ENCODE measurements around the gene PRDM2. TPM values are rescaled to one million over a fixed set of nuclear protein-coding genes. Genes with fewer than 3 reads are reported as not detected.

PRDM2 gene
- total and polyA plus RNA-seq, 8 donors: 9.3 to 26.4 (median 15.1) TPM

DNA sequence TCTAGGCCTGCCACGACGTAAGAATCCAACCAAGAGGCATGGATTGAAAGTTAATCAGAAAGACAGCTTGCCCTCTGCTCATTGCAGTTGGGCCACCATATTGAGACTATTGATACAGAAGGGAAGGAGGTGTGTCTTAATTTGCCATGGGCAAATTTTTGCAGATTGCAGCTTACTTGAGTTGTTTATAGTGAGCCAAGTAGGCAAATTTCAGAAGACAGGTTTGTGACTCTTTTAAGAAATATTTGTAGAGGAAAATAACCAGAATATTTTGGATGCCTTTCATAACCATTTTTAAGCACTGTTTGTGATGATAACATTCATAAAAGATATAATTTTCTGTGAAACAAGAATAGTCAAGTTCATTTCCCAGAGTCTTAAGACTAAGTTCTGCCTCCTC, 74.1 kb downstream of the PRDM2 start:
- FAIRE-seq (no peak), ATAC-seq (no peak), DNase-seq (no peak)
- H3K27me3 ChIP-seq: no peaks in the 10 kb centered on the region
- TF ChIP-seq, protein P1, sequence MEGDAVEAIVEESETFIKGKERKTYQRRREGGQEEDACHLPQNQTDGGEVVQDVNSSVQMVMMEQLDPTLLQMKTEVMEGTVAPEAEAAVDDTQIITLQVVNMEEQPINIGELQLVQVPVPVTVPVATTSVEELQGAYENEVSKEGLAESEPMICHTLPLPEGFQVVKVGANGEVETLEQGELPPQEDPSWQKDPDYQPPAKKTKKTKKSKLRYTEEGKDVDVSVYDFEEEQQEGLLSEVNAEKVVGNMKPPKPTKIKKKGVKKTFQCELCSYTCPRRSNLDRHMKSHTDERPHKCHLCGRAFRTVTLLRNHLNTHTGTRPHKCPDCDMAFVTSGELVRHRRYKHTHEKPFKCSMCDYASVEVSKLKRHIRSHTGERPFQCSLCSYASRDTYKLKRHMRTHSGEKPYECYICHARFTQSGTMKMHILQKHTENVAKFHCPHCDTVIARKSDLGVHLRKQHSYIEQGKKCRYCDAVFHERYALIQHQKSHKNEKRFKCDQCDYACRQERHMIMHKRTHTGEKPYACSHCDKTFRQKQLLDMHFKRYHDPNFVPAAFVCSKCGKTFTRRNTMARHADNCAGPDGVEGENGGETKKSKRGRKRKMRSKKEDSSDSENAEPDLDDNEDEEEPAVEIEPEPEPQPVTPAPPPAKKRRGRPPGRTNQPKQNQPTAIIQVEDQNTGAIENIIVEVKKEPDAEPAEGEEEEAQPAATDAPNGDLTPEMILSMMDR (IDR thresholded peaks at IDR 0.05): no peak
- no peak overlapping the region for H3K4me3 ChIP-seq
- no peaks in the 10 kb centered on the region for H3K4me1 ChIP-seq
- H3K9me3 ChIP-seq: no peaks in the 10 kb centered on the region
- intact Hi-C loops (cut with DNase I): no loop called here
- WGBS, 2 donors: 96 to 100% methylated on average over 2 of the region's 2 CpGs
- peaks cover 0 to 6% (median 6%) of the 10 kb centered on the region in 3 donors for H3K36me3 ChIP-seq
- no peak overlapping the region for H3K27ac ChIP-seq

DNA sequence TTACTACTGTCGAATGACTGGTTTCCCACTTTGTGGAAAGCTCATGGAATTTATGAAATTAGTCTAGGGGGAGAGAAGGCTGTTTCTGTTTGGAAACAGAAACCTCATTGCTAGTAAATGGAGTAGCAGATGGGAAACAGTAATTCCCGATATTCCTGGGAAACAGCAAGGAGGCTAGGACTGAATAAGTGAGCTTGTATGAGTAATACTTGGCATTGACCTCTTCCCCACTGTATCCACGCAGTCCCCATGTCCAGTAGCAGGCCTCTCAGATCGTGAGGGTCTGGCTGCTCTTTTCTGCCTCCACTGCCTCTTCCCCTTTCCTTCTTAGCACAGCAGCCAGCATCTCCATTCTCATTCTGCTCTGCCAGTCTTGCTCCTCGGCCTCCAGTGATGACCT, 75.5 kb downstream of the PRDM2 start:
- Histone ChIP-seq H3K27me3 (no peaks in the 10 kb centered on the region), H3K27ac (no peak overlapping the region), H3K4me3 (no peak overlapping the region), H3K36me3 (peaks cover 0 to 17% (median 16%) of the 10 kb centered on the region in 3 donors), H3K9me3 (no peaks in the 10 kb centered on the region), H3K4me1 (no peaks in the 10 kb centered on the region)
- intact Hi-C loops (cut with DNase I): no loop called here
- TF ChIP-seq, protein P1 (IDR thresholded peaks at IDR 0.05): no peak
- WGBS, 2 donors: 87 to 93% methylated on average over 5 of the region's 5 CpGs
- ATAC-seq: no peak
- FAIRE-seq: no peak
- no peak for DNase-seq

DNA sequence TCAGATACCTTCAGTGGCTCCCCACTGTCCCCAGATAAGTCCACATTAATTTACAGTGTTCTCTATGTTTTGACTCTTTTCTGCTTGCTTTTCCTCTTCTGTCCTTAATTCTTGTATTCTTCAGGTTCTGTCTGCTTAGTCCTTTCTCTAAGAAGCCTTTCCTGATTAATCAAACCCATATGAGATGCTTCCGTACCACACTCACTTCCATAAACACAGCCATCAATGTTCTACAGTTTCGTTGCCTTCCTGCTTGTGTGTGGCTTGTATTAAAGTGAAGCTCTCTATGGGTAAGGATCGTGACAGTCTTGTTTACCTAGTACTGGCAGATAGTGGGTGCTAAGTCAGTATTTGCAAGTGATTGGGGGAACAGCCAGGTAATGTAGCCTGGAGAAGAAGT, 75.9 kb downstream of the PRDM2 start:
- Histone ChIP-seq H3K27me3 (no peaks in the 10 kb centered on the region), H3K4me1 (no peaks in the 10 kb centered on the region), H3K9me3 (no peaks in the 10 kb centered on the region), H3K27ac (no peak overlapping the region), H3K36me3 (peaks cover 0 to 17% (median 16%) of the 10 kb centered on the region in 3 donors), H3K4me3 (no peak overlapping the region)
- FAIRE-seq (no peak), DNase-seq (no peak), ATAC-seq (no peak)
- WGBS, 2 donors: 77 to 79% methylated on average over 3 of the region's 3 CpGs
- TF ChIP-seq, protein P1 (IDR thresholded peaks at IDR 0.05): no peak
- intact Hi-C loops (cut with DNase I): no loop called here

DNA sequence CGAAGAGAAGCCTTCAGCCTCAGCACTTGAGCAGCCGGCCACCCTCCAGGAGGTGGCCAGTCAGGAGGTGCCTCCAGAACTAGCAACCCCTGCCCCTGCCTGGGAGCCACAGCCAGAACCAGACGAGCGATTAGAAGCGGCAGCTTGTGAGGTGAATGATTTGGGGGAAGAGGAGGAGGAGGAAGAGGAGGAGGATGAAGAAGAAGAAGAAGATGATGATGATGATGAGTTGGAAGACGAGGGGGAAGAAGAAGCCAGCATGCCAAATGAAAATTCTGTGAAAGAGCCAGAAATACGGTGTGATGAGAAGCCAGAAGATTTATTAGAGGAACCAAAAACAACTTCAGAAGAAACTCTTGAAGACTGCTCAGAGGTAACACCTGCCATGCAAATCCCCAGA, 78.4 kb downstream of the PRDM2 start:
- Histone ChIP-seq H3K4me1 (no peaks in the 10 kb centered on the region), H3K4me3 (no peak overlapping the region), H3K9me3 (no peaks in the 10 kb centered on the region), H3K27ac (no peak overlapping the region), H3K36me3 (peaks cover 0 to 25% (median 21%) of the 10 kb centered on the region in 3 donors), H3K27me3 (no peaks in the 10 kb centered on the region)
- intact Hi-C loops (cut with DNase I): no loop called here
- WGBS, 2 donors: 95 to 96% methylated on average over 7 of the region's 7 CpGs
- TF ChIP-seq, protein P1 (IDR thresholded peaks at IDR 0.05): no peak
- no peak for FAIRE-seq
- ATAC-seq: no peak
- no peak for DNase-seq

DNA sequence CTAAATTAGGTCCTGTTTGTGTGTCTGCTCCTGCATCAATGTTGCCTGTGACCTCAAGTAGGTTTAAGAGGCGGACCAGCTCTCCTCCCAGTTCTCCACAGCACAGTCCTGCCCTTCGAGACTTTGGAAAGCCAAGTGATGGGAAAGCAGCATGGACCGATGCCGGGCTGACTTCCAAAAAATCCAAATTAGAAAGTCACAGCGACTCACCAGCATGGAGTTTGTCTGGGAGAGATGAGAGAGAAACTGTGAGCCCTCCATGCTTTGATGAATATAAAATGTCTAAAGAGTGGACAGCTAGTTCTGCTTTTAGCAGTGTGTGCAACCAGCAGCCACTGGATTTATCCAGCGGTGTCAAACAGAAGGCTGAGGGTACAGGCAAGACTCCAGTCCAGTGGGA, 79.9 kb downstream of the PRDM2 start:
- H3K9me3 ChIP-seq: no peaks in the 10 kb centered on the region
- H3K27ac ChIP-seq: no peak overlapping the region
- DNase-seq (no peak), ATAC-seq (no peak), FAIRE-seq (no peak)
- peaks cover 0 to 25% (median 21%) of the 10 kb centered on the region in 3 donors for H3K36me3 ChIP-seq
- TF ChIP-seq, protein P1 (IDR thresholded peaks at IDR 0.05): no peak
- H3K4me1 ChIP-seq: no peaks in the 10 kb centered on the region
- H3K4me3 ChIP-seq: no peak overlapping the region
- WGBS, 2 donors: 96% methylated on average over 6 of the region's 6 CpGs
- no peaks in the 10 kb centered on the region for H3K27me3 ChIP-seq
- intact Hi-C loops (cut with DNase I): no loop called here
